ENCODE measurements around the gene SUPT3H. TPM values are rescaled to one million over a fixed set of nuclear protein-coding genes. Genes with fewer than 3 reads are reported as not detected.
A peak's percentile ranks its signal among the peaks of the same experiment; 100 is the strongest.

Gene SUPT3H
- total RNA-seq, 1 donor from 2014 or later, result 2.6 TPM

GRCh38 chr6:45419571-45420082, 41.9 kb upstream of the SUPT3H start:
- Histone ChIP-seq H3K9me3 (replicated peaks) (no peaks in the 10 kb centered on the region), H3K4me3 (peak overlapping the region; percentile 75), H3K36me3 (no peaks in the 10 kb centered on the region), H3K27me3 (ENCODE audit: low read depth) (peaks cover 90% of the 10 kb centered on the region), H3K27ac (replicated peaks) (no peak overlapping the region), H3K4me1 (peaks cover 45% of the 10 kb centered on the region)
- DNase-seq, result peak; percentile 50
- TF ChIP-seq, protein P1, sequence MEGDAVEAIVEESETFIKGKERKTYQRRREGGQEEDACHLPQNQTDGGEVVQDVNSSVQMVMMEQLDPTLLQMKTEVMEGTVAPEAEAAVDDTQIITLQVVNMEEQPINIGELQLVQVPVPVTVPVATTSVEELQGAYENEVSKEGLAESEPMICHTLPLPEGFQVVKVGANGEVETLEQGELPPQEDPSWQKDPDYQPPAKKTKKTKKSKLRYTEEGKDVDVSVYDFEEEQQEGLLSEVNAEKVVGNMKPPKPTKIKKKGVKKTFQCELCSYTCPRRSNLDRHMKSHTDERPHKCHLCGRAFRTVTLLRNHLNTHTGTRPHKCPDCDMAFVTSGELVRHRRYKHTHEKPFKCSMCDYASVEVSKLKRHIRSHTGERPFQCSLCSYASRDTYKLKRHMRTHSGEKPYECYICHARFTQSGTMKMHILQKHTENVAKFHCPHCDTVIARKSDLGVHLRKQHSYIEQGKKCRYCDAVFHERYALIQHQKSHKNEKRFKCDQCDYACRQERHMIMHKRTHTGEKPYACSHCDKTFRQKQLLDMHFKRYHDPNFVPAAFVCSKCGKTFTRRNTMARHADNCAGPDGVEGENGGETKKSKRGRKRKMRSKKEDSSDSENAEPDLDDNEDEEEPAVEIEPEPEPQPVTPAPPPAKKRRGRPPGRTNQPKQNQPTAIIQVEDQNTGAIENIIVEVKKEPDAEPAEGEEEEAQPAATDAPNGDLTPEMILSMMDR (IDR thresholded peaks at IDR 0.05; ENCODE audit: borderline replicate concordance), result peak; percentile 47
- intact Hi-C loops (cut with micrococcal nuclease), result no loop called here

GRCh38 chr6:45417436-45417835, 39.7 kb upstream of the SUPT3H start:
- intact Hi-C loops (cut with micrococcal nuclease), result no loop called here
- Histone ChIP-seq H3K27me3 (ENCODE audit: low read depth) (peaks cover 87% of the 10 kb centered on the region), H3K27ac (replicated peaks) (no peak overlapping the region), H3K36me3 (no peaks in the 10 kb centered on the region), H3K4me3 (no peak overlapping the region), H3K9me3 (replicated peaks) (no peaks in the 10 kb centered on the region), H3K4me1 (peaks cover 31% of the 10 kb centered on the region)
- TF ChIP-seq, protein P1 (IDR thresholded peaks at IDR 0.05; ENCODE audit: borderline replicate concordance), result no peak
- no peak for DNase-seq

- TF ChIP-seq, protein P1 (IDR thresholded peaks at IDR 0.05; ENCODE audit: borderline replicate concordance), result no peak
Measured at GRCh38 chr6:45416700-45417099, 39.0 kb upstream of the SUPT3H start.

GRCh38 chr6:45415788-45416518, 38.2 kb upstream of the SUPT3H start:
- DNase-seq, result no peak
- intact Hi-C loops (cut with micrococcal nuclease), result no loop called here
- H3K4me1 ChIP-seq, result peaks cover 18% of the 10 kb centered on the region
- no peaks in the 10 kb centered on the region for H3K36me3 ChIP-seq
- no peak overlapping the region for H3K4me3 ChIP-seq
- TF ChIP-seq, protein P1 (IDR thresholded peaks at IDR 0.05; ENCODE audit: borderline replicate concordance), result no peak
- no peak overlapping the region for H3K27ac ChIP-seq (replicated peaks)
- peaks cover 77% of the 10 kb centered on the region for H3K27me3 ChIP-seq (ENCODE audit: low read depth)
- no peaks in the 10 kb centered on the region for H3K9me3 ChIP-seq (replicated peaks)

More at GRCh38 chr6:45416700-45417099, 39.0 kb upstream of the SUPT3H start:
- H3K4me1 ChIP-seq, result peaks cover 25% of the 10 kb centered on the region
- no peak overlapping the region for H3K27ac ChIP-seq (replicated peaks)
- peaks cover 85% of the 10 kb centered on the region for H3K27me3 ChIP-seq (ENCODE audit: low read depth)
- intact Hi-C loops (cut with micrococcal nuclease), result no loop called here
- H3K36me3 ChIP-seq, result no peaks in the 10 kb centered on the region
- no peaks in the 10 kb centered on the region for H3K9me3 ChIP-seq (replicated peaks)
- no peak overlapping the region for H3K4me3 ChIP-seq
- DNase-seq, result no peak

DNA sequence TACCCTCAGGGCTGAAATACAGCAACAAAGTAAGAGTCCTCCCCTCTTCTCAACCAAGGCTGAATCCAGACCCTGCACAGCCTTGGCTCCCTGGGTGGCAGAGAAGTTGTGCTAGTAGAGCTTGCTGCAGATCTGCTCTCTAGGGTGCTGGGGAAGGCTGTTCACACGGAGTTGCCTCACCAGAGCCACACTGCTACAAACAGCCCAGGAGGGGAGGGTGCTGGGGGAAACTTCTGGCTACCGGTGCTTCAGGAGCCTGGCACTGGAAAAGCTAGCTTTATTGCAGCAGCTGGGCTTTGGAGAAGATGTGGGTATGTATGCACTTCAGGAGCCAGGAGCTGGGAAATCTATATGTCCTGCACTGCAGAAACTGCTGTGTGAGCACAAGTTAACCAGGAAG, 37.6 kb upstream of the SUPT3H start:
- Histone ChIP-seq H3K27ac (replicated peaks) (no peak overlapping the region), H3K36me3 (no peaks in the 10 kb centered on the region), H3K9me3 (replicated peaks) (no peaks in the 10 kb centered on the region), H3K27me3 (ENCODE audit: low read depth) (peaks cover 71% of the 10 kb centered on the region), H3K4me1 (peaks cover 11% of the 10 kb centered on the region), H3K4me3 (no peak overlapping the region)
- intact Hi-C loops (cut with micrococcal nuclease), result no loop called here
- DNase-seq, result no peak
- TF ChIP-seq, protein P1 (IDR thresholded peaks at IDR 0.05; ENCODE audit: borderline replicate concordance), result no peak
